GM15510 (cell line): ENCODE results near the gene YJEFN3.

Source experiments
- POLR2A ChIP-seq: IDR thresholded peaks from 3 replicates; pipeline ENCODE4 v1.6.1; 2011; ENCODE audit warnings: borderline replicate concordance; ENCODE audit not compliant: insufficient read length; ENCODE audit errors: extremely low read depth

The YJEFN3 gene

DNA sequence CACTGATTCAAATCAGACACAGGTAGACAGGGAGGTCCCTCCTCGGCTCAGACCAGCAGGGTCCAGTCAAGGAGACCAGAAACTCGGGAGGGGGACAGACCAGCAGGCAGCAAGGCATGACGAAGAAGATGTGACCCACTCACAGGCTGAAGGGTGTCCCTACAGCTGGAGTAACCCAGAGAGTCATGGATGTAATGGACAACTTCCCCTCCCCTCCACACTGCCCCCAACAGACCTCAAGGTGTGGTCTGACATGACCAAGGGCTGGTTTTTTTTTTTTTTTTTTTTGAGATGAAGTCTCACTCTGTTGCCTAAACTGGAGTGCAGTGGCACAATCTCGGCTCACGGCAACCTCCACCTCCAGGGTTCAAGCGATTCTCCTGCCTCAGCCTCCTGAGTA is 55.6 kb downstream of the YJEFN3 start:
- no peak for TF ChIP-seq POLR2A
